Hippocampal formation (tissue), 2 donors: Measurements from ENCODE around the gene TTC7B.
A peak's percentile ranks its signal among the peaks of the same experiment; 100 is the strongest.

Experiments
- DNase-seq, 2 donors: peaks; one replicate each; lab custom pipeline; 2025; lab: John Stamatoyannopoulos, UW

The TTC7B gene

DNA sequence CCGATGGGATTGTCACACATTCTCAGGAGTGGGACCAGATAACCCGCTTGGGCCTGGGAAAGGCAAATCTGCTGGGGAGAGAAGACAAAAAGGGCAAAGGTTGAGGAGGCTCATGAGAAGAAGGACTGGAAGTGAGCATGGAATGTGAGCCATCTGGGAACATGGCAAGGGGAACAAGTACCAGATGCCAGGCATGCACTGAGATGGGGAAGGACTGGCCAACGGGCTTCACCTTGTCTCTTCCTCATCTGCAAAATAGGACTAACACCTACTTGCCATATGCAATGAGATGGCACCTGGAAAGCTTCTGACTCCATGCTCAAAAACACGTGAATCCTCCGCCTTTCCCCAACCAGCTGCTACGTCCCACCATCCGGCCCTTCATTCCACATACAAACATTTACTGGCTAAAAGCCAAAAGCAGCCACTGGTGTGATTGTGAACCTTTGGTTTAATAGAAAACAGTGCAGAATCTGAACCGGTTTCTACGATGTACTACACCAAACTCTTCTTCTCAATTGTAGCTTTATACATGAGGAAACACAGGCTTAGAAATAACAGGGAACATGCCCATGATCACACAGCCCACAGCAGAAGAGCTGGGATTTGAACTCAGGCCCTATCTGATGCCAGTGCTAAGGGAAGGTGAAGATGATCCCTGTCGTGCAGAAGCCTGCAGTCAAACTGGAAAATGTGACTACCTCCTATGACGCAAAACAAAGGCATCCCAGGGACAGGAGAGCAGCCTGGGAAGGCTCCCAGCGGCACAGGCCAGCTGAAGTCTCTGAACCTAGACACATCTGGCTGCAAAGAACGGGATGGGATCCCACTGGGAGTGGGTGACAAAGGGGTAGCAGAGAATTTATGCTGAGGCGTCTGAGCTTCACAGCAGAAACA, 112.1 kb downstream of the TTC7B start:
- no peak for DNase-seq

DNA sequence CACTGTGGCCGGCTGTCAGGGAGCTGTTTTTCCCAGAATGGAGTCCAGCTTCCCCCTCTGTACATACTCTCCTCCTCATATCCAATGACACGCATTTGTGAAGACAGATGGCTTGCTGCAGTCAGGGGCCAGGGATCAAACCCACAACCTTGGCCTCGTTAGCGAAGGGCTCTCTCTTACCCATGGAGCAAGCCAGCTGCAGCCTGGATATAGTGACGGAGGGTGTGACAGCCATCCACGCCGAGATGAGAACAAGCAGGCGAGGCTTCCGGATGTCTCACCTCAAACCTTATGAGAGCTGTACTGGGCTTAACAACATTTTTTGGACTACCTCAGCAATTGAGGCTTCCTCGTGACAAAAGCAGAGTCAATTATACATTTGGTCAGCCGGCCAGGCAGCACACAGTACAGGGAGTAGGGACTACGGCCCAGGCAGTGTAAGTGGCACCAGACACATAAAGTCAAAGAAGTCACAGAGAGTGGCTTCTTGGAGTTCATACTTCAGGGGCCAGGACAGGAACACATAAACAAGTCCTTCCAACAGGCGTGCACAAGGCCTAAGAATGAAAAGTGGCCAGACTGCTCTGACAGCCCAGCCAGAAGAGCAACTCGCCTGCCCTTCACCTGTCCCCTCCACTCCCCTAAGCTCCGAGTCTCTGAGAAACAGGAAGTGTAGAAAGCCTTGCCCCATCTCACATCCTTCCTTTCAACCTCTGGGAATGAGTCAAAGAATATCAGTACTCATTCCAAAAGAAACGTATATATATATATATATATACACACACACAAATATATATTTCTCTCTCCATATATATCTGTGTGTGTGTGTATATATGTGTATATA, 115.1 kb downstream of the TTC7B start:
- DNase-seq, result no peak

DNA sequence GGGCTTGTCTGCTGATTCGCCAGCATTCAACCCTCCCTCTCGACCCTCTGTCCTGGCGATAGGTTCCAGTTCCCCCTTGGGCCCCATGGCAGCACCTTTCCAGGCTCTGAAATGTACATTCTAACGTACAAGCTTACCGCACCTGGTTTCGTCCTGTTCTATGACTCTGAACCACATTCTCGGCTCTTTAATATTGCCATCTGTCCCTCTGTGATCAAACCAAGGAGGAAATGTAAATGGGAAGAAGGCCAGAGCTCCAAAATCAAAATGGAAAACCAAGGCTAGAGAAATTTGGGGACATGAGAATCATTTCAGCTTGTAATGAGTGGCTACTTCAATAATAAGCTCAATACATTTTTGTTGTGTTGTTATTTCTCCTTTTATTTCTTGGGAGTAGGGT, 117.2 kb downstream of the TTC7B start:
- DNase-seq, result no peak

DNA sequence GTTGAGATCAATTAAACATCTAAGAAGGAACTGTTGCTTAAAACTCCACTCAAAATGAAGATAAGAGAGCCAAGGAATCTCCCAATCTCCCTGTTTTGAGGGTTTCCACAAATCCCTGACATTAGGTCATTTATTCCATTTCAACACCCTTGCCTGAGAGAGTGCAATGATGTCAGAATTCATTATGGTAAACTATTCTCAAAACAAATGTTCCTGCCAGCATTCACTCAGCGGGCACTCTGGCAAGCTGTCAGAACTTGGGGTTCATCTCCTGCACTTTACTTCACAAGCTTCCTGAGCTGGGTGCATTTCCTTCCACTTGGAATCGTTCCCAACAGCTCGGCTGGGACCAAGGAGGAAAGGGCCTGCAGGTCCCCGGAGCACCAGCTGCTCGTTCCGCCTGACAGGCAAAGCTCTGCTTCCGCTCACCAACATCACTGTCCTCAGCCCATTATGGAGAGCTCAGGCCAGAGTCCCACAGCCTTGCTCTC, 117.8 kb downstream of the TTC7B start:
- DNase-seq, result peak; percentile 68 to 77

DNA sequence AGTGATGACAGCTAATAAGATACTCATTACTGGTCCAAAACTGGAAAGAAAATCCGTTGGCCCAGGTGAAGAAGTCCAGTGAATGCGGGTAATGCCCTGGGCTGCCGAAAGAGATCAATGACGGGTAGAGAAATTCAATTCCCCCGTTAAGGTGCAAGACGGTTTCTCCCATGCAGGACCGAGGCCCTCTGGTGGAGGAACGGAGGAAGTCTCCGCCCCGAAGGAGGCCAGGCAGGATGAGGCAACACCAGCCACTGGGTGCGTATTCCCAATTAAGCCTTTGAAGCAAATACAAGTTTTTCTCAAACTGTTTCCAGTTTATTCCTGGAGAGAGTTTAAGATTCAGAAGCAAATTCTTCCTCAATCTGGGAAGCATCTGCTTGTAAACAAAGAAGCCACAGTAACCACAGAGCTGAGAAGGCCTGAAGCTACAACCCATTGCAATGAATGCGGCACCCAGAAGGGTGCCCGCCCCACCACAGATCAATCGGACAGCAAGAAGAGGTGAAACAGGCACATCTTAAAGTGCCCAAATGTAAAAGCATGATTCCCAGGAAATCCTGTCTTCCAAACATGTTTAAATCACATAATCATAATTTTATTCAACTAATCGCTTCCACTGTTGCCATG, 118.5 kb downstream of the TTC7B start:
- DNase-seq, result peak; percentile 85 to 91

DNA sequence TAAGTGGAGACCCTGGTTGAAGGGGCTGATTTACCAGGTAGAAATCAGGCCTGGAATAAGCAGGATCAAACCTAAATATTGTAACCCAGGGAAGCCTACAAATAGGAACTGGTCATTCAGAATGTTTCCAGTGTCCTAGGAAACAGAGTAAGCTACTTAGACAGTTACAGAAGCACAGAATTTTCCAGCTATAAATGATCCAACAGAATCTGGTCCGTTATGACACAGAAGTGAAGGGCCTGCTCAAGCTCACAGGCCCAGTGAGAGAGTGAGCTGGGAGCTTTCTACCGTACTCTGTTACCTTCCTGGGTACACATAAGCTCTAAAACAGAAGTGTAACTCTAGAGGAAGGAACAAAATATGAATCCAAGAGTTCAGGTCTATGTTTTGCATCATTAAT, 119.1 kb downstream of the TTC7B start:
- no peak for DNase-seq

DNA sequence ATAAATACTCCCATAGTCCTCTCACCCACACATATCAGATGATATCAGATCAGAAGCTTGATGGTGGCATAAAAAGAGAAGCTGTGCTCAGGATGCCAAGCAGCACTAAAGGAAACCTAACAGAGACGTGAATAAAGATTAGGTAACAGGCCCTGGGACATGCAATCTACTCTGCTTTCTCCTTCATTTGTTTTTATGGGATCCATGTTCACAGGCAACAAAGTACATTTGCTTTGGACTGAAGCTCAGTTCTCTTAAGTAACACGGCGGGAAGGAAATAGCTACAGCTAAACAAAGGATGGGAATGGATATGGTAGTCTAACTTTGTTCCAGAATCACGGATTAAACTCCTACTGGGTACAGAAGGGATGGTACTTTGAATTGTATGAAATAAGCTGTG, 119.5 kb downstream of the TTC7B start:
- DNase-seq, result peak in 1 of 2 donors; percentile 46

DNA sequence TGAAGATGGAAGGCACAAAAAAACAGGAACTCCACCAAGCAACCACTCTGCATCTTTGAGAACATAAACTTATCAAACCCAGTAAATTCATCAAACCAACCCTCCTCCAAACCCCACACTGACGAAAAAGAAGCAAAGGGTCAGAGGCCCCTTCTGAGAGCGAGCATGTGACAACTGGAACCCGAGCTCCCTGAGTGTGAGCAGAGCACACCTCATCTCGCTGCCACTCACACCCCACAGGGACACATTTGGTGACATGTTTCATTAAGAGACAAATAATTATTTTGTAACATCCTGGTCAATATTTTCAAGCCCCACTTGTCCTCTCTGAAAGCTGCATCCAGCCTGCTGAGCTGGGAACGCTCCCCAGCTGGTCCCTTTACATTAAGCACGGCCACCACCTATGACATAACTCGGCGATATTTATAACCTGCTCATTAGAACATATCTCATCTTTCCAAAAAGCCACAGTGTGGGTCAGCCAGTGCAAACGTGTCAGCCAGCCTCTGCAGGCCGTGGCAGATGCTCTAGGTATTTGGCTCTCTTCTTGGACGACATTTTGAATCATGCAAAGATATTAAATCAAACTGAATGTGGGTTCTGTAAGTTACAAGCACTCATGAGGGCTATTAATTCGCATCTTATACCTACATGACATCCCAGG, 120.1 kb downstream of the TTC7B start:
- DNase-seq, result no peak

DNA sequence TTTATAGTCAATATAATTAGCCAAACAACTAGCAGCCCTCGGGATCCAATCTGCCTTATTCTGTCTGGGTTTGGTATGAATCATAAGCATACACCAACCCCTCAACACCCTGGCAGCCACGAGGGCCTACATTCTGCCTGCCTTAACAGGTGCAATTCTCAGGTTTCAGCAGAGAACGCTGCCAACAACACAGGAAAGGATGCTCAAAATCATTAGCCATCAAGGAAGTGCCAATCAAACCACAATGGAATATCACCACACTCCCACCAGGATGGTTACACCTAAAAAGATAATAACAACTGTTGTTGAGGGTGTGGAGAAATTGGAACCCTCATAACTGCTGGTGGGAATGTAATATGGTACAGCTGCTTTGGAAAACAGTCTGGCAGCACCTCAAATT, 122.8 kb downstream of the TTC7B start:
- no peak for DNase-seq

DNA sequence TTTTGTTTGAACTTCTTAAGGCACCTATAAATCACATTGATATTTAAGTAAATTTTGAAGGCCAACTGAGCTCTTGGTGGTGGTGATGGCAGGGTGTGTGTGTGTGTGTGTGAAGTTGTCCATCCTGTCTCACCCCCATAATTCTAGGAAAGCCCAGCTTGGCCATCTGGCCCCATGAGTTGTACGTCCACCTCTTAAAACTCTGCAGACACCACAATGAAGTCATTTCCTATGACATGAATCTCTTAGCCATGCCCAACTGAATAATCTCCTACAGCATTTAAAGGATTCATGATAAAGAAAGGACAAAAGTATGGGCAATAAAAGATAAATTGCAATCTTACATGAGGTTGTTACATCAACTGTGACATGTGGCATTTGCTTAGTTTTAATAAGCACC, 123.4 kb downstream of the TTC7B start:
- DNase-seq, result no peak

DNA sequence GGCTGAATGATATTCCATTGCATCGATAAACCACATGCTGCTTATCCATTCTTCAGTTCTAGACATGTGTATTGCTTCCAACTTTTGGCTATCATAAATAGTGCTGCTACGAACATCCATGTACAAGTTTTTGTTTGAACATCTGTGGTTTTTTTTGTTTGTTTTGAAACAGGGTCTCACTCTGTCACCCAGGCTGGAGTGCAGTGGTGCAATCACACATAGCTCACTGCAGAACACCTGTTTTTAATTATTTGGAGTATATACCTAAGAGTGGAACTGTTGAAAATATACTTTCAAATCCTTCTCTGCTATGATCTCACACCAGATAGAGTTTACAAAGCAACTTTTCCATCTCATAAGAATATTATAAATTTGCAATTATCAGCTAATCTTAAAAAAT, 124.2 kb downstream of the TTC7B start:
- DNase-seq, result no peak

DNA sequence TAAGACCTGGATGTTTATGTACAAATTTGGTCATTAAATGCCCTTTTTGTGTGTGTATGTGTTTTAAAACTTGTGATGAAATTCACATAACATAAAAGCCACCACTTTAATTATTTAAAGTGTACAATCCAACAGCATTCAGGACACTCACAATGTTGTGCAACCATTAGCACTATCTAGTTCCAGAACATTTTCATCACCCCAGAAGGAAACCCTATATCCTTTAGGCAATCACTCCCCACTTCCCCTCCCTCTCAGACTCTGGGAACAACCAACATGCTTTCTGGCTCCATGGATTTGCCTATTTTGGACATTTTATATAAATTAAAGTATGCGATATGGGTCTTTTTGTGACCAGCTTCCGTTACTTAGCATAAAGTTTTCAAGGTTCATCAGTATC, 124.6 kb downstream of the TTC7B start:
- no peak for DNase-seq

DNA sequence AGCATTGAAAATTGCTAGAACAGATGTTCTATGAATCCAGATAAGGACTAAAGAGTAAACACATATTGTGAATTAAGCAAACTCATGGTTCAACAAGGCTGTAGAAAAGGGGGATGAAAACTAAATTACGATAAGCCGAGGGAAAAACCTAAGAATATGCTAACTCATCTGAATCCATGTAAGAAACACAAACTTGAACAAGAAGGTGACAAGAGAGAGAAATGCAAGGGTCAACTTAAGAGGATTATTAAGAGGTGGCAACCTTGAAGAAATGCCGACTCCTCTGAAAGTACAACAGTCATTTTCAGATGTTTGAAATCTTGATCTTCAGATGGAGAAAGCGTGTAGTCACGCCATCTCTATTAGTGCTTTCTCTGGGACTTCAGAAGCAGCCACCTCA, 128.6 kb downstream of the TTC7B start:
- DNase-seq, result no peak

DNA sequence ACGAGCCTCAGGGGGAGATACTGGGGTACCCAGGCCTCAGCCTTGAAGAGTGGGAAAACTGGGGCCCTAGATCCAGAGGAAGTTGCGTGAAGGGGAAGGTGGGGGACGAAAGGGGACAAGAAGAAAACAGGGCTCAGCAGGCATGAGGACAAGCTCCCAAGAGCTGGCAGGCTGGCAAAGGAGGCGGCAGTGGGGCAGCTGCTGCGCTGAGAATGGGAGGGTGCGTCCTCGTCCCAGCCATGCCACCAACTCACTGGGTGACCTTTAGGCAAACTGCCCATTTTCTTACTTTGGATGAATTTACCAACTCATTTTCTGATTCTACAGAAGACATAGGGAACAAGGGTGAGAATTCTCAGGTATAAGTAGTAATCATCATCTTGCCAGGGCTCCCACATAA, 133.6 kb downstream of the TTC7B start:
- DNase-seq, result no peak

DNA sequence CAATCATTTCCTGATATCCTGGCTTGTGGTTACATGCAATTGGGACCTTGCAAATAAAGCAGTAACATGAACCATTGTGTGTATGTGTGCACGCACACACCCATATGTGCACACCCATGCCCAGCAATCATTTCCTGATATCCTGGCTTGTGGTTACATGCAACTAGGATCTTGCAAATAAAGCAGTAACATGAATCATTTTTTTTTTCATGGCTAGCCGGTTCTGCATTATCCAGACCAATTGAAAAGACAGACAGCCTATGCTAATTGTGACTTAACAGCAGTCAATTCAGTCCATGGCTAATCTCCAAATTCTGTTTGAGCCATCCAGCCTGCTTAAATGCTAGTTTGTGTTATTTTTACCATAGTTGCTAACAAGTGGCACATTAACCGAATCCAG, 134.3 kb downstream of the TTC7B start:
- no peak for DNase-seq

DNA sequence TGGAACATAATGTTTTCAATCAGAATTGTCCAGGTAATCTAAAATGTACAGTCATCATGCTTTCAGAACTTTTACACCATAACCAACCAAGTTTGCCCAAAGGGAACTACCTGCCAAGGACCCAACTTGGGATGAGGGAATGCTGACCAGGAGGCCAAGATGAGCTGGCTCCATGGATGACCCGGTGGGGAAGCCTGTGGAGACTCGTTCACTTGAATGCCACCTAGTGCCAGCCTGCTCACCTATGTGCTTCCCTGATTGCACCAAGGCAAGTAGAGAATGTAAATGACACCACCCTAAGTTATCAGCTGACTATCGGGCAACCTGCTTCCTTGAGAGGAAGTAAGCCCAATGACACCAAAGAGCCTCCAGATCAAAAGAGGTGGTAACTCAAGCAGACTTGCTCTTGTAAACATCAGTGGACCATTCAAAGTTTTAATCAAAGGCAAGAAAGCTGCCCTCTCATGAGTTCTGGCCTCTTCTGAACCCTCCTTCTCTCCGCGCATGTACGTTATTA, 137.3 kb downstream of the TTC7B start:
- DNase-seq, result no peak

DNA sequence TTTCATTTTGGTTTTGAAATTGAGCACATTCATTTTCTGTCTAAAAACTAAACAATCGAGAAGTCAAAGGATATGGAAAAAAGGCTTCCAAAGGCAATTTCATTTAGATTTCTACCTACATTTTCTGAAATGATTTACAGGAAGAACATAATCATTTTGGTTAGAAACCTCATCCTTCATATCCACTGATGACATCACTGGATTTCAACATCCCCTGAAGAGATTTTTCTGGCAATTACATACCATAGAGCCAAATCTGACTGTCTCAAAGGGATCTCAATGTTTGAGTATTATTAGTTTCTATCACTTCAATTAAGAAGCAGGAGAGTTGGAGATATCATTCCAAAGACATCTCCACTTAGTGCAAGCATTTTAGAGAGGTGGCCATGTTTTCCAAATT, 137.8 kb downstream of the TTC7B start:
- DNase-seq, result no peak

DNA sequence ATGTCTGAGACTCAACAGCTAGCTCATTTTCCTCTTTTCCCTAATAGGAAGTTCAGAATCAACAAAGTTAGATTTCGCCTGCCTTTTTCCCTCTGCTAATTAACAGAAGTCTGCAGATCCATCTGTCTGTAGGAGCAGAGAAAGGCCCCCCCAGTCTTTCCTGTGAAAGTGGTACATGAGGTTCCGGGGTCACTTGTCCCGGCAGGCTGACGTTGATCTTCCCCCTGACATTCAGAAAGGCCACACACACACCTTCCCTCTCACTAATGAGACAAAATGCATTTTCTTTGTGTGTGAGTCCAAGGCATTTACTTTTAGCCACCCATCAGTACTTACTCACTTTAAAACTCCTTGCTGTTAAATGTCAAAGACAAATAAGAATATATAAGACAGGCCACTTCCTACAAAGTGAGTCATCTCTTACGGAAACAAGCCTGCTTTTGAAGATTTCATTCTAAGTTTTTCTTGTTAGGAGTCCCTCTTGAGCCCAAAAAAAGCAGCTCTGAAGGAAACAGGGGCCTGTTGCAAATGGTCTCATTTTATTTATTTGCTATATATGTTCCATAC, 138.7 kb downstream of the TTC7B start:
- no peak for DNase-seq

DNA sequence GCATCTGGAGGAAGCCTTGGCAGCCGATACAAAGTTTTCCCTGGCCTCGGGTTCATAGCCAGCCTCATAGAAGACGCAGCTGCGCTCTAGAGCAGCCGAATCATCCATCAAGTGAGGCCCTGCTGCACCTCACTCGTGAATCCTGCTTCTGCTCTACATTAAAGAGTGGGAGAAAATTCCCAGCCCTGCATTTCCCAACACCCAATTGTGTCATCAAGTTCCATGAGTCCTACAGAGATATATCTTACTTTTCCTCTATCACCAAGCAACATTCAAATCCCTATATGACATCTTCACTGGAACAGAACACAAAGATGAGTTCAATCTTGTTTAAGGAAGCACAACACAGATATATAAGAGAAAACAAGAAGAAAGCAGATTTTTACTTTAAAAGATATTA, 139.3 kb downstream of the TTC7B start:
- no peak for DNase-seq

DNA sequence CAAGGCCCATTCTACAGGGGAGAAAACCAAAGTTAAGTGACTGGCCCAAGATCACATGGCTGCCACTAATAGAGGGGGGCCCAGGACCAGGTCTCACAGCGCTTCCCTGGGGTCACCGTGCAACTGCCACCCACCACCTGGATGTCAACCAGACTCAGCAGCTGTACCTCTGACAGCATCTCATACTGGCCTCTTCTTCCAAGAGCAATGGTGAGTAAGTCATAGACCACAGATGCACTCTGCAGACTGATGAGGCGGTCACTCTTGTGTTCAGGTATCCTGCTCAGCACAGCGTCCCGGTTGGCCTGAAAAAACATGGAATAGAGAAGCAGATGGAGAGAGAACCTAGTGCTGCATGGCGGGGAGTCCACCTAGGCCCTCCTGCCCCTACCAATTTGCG, 139.9 kb downstream of the TTC7B start:
- no peak for DNase-seq

DNA sequence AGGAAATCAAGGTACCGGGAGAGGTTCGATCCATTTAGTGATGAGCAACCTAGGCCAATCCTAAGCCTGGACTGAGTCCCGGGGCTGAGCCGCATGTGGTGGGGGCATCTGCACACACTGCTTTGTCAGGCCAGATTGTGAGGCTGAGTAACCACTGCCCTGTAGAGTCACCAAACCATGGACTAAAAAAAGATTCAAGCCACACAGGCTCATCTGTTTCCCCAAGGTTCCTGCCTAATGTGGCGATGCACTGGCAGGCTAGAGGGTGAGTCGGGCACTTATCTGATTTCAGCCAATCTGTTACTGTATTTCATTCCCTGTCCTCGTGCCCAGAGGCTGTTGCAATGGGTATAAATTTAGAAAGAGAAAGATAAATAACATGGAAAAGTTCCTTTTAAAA, 140.8 kb downstream of the TTC7B start:
- no peak for DNase-seq
